Activated naive CD4-positive, alpha-beta T cell treated with anti-CD3 and anti-CD28 coated beads, Interleukin-2, amount 50 U/mL, for 24 hours (primary cell): ENCODE results near the gene CHRNE.

Source experiments
- H3K27ac Mint-ChIP-seq: one replicate; pipeline ENCODE4 v1.8.0; 2021; ENCODE audit warnings: mild to moderate bottlenecking, mixed read lengths
- H3K27me3 Mint-ChIP-seq: one replicate; pipeline ENCODE4 v1.8.0; 2021; ENCODE audit warnings: mixed read lengths
- H3K36me3 Mint-ChIP-seq: one replicate; pipeline ENCODE4 v1.8.0; 2021; ENCODE audit warnings: mixed read lengths
- H3K4me1 Mint-ChIP-seq: one replicate; pipeline ENCODE4 v1.8.0; 2021; ENCODE audit warnings: mixed read lengths
- H3K4me3 Mint-ChIP-seq: one replicate; pipeline ENCODE4 v1.8.0; 2021; ENCODE audit warnings: mild to moderate bottlenecking, mixed read lengths
- H3K9me3 Mint-ChIP-seq: one replicate; pipeline ENCODE4 v1.8.0; 2021; ENCODE audit warnings: mixed read lengths

CHRNE gene

GRCh38 chr17:4900231-4901107, 2.4 kb downstream of the CHRNE start:
- H3K27ac Mint-ChIP-seq = peak overlapping the region; percentile 35
- H3K9me3 Mint-ChIP-seq = no peaks in the 10 kb centered on the region
- no peaks in the 10 kb centered on the region for H3K27me3 Mint-ChIP-seq
- H3K36me3 Mint-ChIP-seq = no peaks in the 10 kb centered on the region
- H3K4me3 Mint-ChIP-seq = peak overlapping the region; percentile 94
- H3K4me1 Mint-ChIP-seq = peaks cover 31% of the 10 kb centered on the region

- Mint-ChIP-seq H3K27me3 (no peaks in the 10 kb centered on the region), H3K36me3 (no peaks in the 10 kb centered on the region), H3K4me1 (peaks cover 31% of the 10 kb centered on the region)
These were observed 3.3 kb downstream of the CHRNE start, which contains the start of gene C17orf107 for GRCh38 chr17:4899341-4900230. Gene C17orf107 (plus strand): TSS chr17:4899536. CDS start chr17:4899763, 227 bp downstream.

GRCh38 chr17:4898927-4899326, 4.0 kb downstream of the CHRNE start:
- Mint-ChIP-seq H3K36me3 (no peaks in the 10 kb centered on the region), H3K9me3 (no peaks in the 10 kb centered on the region), H3K4me3 (peak overlapping the region; percentile 74), H3K4me1 (peaks cover 31% of the 10 kb centered on the region), H3K27me3 (no peaks in the 10 kb centered on the region), H3K27ac (no peak overlapping the region)

More at GRCh38 chr17:4899341-4900230, 3.3 kb downstream of the CHRNE start, which contains the start of gene C17orf107:
- Mint-ChIP-seq H3K4me3 (peak within 1 kb of the TSS; percentile 94), H3K27ac (peak within 1 kb of the TSS; percentile 96), H3K9me3 (no peaks in the 10 kb centered on the region)

- no peaks in the 10 kb centered on the region for H3K36me3 Mint-ChIP-seq
- H3K27me3 Mint-ChIP-seq = no peaks in the 10 kb centered on the region
- H3K4me3 Mint-ChIP-seq = peak overlapping the region; percentile 74
- no peak overlapping the region for H3K27ac Mint-ChIP-seq
- no peaks in the 10 kb centered on the region for H3K9me3 Mint-ChIP-seq
- peaks cover 26% of the 10 kb centered on the region for H3K4me1 Mint-ChIP-seq
These were observed 4.5 kb downstream of the CHRNE start for GRCh38 chr17:4898351-4898750.

- no peaks in the 10 kb centered on the region for H3K9me3 Mint-ChIP-seq
- H3K4me1 Mint-ChIP-seq = peaks cover 20% of the 10 kb centered on the region
- no peak overlapping the region for H3K4me3 Mint-ChIP-seq
- H3K36me3 Mint-ChIP-seq = no peaks in the 10 kb centered on the region
- H3K27me3 Mint-ChIP-seq = no peaks in the 10 kb centered on the region
- no peak overlapping the region for H3K27ac Mint-ChIP-seq
These were observed 5.1 kb downstream of the CHRNE start for GRCh38 chr17:4897785-4898184.

- Mint-ChIP-seq H3K27me3 (no peaks in the 10 kb centered on the region), H3K36me3 (no peaks in the 10 kb centered on the region), H3K9me3 (no peaks in the 10 kb centered on the region), H3K4me3 (no peak overlapping the region), H3K27ac (no peak overlapping the region), H3K4me1 (peaks cover 15% of the 10 kb centered on the region)
These were observed 5.7 kb downstream of the CHRNE start for GRCh38 chr17:4897198-4897687.

GRCh38 chr17:4896332-4897197, 6.3 kb downstream of the CHRNE start:
- peaks cover 13% of the 10 kb centered on the region for H3K4me1 Mint-ChIP-seq
- no peaks in the 10 kb centered on the region for H3K36me3 Mint-ChIP-seq
- H3K4me3 Mint-ChIP-seq = no peak overlapping the region
- no peaks in the 10 kb centered on the region for H3K9me3 Mint-ChIP-seq
- H3K27me3 Mint-ChIP-seq = no peaks in the 10 kb centered on the region
- H3K27ac Mint-ChIP-seq = no peak overlapping the region

GRCh38 chr17:4895657-4896331, 7.1 kb downstream of the CHRNE start:
- no peaks in the 10 kb centered on the region for H3K36me3 Mint-ChIP-seq
- H3K4me1 Mint-ChIP-seq = peaks cover 13% of the 10 kb centered on the region
- H3K27me3 Mint-ChIP-seq = no peaks in the 10 kb centered on the region
- no peak overlapping the region for H3K27ac Mint-ChIP-seq
- H3K9me3 Mint-ChIP-seq = no peaks in the 10 kb centered on the region
- H3K4me3 Mint-ChIP-seq = no peak overlapping the region

GRCh38 chr17:4895121-4895520, 7.8 kb downstream of the CHRNE start:
- Mint-ChIP-seq H3K9me3 (no peaks in the 10 kb centered on the region), H3K27me3 (no peaks in the 10 kb centered on the region), H3K36me3 (peaks cover 2% of the 10 kb centered on the region), H3K4me3 (no peak overlapping the region), H3K27ac (no peak overlapping the region), H3K4me1 (peaks cover 13% of the 10 kb centered on the region)

GRCh38 chr17:4893721-4894560, 9.0 kb downstream of the CHRNE start:
- Mint-ChIP-seq H3K4me3 (no peak overlapping the region), H3K4me1 (peaks cover 9% of the 10 kb centered on the region), H3K36me3 (peaks cover 4% of the 10 kb centered on the region), H3K27ac (no peak overlapping the region), H3K9me3 (no peaks in the 10 kb centered on the region), H3K27me3 (no peaks in the 10 kb centered on the region)

- H3K27ac Mint-ChIP-seq = no peak overlapping the region
- no peak overlapping the region for H3K4me3 Mint-ChIP-seq
- no peaks in the 10 kb centered on the region for H3K9me3 Mint-ChIP-seq
- no peaks in the 10 kb centered on the region for H3K27me3 Mint-ChIP-seq
- peaks cover 4% of the 10 kb centered on the region for H3K36me3 Mint-ChIP-seq
- H3K4me1 Mint-ChIP-seq = peaks cover 5% of the 10 kb centered on the region
These were observed 9.6 kb downstream of the CHRNE start for GRCh38 chr17:4893272-4893671.

- no peaks in the 10 kb centered on the region for H3K9me3 Mint-ChIP-seq
- peaks cover 4% of the 10 kb centered on the region for H3K4me1 Mint-ChIP-seq
- H3K4me3 Mint-ChIP-seq = no peak overlapping the region
- no peak overlapping the region for H3K27ac Mint-ChIP-seq
- H3K36me3 Mint-ChIP-seq = peaks cover 4% of the 10 kb centered on the region
- H3K27me3 Mint-ChIP-seq = no peaks in the 10 kb centered on the region
These were observed 10.2 kb downstream of the CHRNE start for GRCh38 chr17:4892499-4893221.
